GM13977 (cell line): ENCODE results near the gene C1orf174.

ENCODE experiments used
- DNase-seq: peaks from one replicate; pipeline ENCODE4 v3.0.0; 2012; ENCODE audit warnings: low spot score
- CTCF ChIP-seq: IDR thresholded peaks from 2 replicates; pipeline ENCODE4 v1.5.1; 2012; ENCODE audit warnings: mild to moderate bottlenecking, control low read depth; ENCODE audit not compliant: insufficient read depth; ENCODE audit errors: extremely low read depth, missing control alignments
- in situ Hi-C: fragments of 300-500 bp; cut with MboI; formaldehyde crosslinking; loops from one replicate; pipeline ENCODE4 v1.12.0; 2022; ENCODE audit warnings: low sequenced_read_pairs, low pct_unique_long_range_greater_than_20kb, mixed read lengths, inconsistent platforms; ENCODE audit not compliant: unreplicated experiment

C1orf174 gene

GRCh38 chr1:3914331-3914851 is 14.3 kb upstream of the C1orf174 start:
- in situ Hi-C loops, result loop anchor here (25.0 kb wide), 1 partner anchor 1823 kb away; no protein-coding TSS in a partner anchor
- no peak for TF ChIP-seq CTCF

GRCh38 chr1:3912809-3913685 is 13.0 kb upstream of the C1orf174 start:
- in situ Hi-C loops, result loop anchor here (25.0 kb wide), 1 partner anchor 1824 kb away; no protein-coding TSS in a partner anchor
- TF ChIP-seq CTCF, result no peak
- no peak for DNase-seq

More at GRCh38 chr1:3914331-3914851, 14.3 kb upstream of the C1orf174 start:
- no peak for DNase-seq

GRCh38 chr1:3911981-3912808 is 12.1 kb upstream of the C1orf174 start:
- in situ Hi-C loops, result loop anchor here (25.0 kb wide), 1 partner anchor 1825 kb away; no protein-coding TSS in a partner anchor
- no peak for DNase-seq
- TF ChIP-seq CTCF, result no peak

GRCh38 chr1:3910857-3911845 is 11.1 kb upstream of the C1orf174 start:
- in situ Hi-C loops, result loop anchor here (25.0 kb wide), 1 partner anchor 1826 kb away; no protein-coding TSS in a partner anchor
- peak; percentile 93 for TF ChIP-seq CTCF

GRCh38 chr1:3910049-3910731 is 10.1 kb upstream of the C1orf174 start:
- in situ Hi-C loops, result loop anchor here (25.0 kb wide), 1 partner anchor 1827 kb away; no protein-coding TSS in a partner anchor
- no peak for DNase-seq
- TF ChIP-seq CTCF, result no peak

More at GRCh38 chr1:3910857-3911845, 11.1 kb upstream of the C1orf174 start:
- peak; percentile 89 for DNase-seq
